ENCODE measurements around the gene ANKIB1. TPM values are rescaled to one million over a fixed set of nuclear protein-coding genes. Genes with fewer than 3 reads are reported as not detected.

Gene ANKIB1
- total RNA-seq, 4 donors from 2014 or later, result 35.0 to 42.0 (median 39.1) TPM

DNA sequence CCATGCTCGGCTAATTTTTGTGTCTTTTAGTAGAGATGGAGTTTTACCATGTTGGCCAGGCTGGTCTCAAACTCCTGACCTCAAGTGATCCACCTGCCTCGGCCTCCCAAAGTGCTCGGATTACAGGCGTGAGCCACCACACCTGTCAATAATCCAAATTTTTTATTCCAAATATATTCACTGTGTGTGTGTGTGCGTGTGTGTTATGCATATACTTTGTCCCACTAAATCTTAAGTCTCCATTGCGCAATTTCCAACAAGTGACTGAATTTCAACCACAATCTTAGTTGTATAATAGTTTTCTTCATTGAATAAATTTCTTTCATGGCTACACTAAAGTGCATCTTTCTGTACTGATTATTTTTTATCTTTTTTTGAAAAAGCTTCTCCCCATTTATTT is 2.8 kb upstream of the ANKIB1 start:
- H3K9me3 ChIP-seq, result no peaks in the 10 kb centered on the region
- no peaks in the 10 kb centered on the region for H3K27me3 ChIP-seq
- 97 to 98% methylated on average over 6 of the region's 6 CpGs for WGBS, 2 donors (ENCODE audit: low coverage in 1 of 2)

DNA sequence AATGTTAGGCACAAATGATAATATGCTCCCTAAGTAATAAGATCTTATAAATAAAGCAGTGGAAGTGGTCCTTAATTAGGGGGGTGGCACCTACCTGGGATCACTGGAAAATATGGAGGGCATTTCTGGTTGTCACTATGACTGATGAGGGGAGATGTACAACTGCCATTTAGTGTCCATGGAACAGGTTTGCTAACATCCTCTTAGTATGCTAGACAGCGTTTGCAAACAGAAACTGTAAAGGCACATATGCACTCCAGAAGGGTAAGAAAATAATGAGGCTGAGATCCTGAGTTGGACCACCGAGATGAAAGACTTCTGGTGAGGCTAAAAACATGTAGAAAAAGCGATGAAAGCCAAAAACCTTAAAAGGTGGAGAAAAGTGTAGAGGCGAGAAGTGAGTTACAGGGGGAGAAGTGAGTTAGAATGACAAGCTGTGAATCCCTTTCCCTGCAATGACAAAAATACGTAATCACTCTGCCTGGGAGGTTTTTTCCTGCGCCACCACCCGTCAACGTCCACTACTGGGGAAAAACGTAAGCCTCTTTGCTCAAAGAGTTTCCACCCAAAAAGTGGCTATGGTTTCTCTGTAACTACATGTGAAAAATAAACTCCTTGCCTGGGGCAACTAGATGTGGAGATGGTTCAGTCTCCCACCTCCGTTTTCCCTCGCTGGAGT is 827 bp upstream of the ANKIB1 start:
- peak; percentile 14 for ATAC-seq
- H3K4me1 ChIP-seq, result peaks cover 4 to 48% (median 17%) of the 10 kb centered on the region in 3 donors
- TF ChIP-seq, protein P1, sequence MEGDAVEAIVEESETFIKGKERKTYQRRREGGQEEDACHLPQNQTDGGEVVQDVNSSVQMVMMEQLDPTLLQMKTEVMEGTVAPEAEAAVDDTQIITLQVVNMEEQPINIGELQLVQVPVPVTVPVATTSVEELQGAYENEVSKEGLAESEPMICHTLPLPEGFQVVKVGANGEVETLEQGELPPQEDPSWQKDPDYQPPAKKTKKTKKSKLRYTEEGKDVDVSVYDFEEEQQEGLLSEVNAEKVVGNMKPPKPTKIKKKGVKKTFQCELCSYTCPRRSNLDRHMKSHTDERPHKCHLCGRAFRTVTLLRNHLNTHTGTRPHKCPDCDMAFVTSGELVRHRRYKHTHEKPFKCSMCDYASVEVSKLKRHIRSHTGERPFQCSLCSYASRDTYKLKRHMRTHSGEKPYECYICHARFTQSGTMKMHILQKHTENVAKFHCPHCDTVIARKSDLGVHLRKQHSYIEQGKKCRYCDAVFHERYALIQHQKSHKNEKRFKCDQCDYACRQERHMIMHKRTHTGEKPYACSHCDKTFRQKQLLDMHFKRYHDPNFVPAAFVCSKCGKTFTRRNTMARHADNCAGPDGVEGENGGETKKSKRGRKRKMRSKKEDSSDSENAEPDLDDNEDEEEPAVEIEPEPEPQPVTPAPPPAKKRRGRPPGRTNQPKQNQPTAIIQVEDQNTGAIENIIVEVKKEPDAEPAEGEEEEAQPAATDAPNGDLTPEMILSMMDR (IDR thresholded peaks at IDR 0.05), result no peak
- TF ChIP-seq POLR2AphosphoS5 (IDR thresholded peaks at IDR 0.05) (no peak), EP300 (IDR thresholded peaks at IDR 0.05) (no peak), POLR2A (IDR thresholded peaks at IDR 0.05) (no peak)

More for the DNA sequence above, 2.8 kb upstream of the ANKIB1 start:
- Histone ChIP-seq H3K4me3 (no peak overlapping the region), H3K27ac (no peak overlapping the region), H3K36me3 (peaks cover 3 to 36% of the 10 kb centered on the region in 2 donors), H3K4me1 (peaks cover 4 to 41% (median 15%) of the 10 kb centered on the region in 3 donors)
- TF ChIP-seq EP300 (IDR thresholded peaks at IDR 0.05) (no peak), POLR2AphosphoS5 (IDR thresholded peaks at IDR 0.05) (no peak), POLR2A (IDR thresholded peaks at IDR 0.05) (no peak)
- TF ChIP-seq, protein P1 (IDR thresholded peaks at IDR 0.05), result no peak
- ATAC-seq, result no peak

DNA sequence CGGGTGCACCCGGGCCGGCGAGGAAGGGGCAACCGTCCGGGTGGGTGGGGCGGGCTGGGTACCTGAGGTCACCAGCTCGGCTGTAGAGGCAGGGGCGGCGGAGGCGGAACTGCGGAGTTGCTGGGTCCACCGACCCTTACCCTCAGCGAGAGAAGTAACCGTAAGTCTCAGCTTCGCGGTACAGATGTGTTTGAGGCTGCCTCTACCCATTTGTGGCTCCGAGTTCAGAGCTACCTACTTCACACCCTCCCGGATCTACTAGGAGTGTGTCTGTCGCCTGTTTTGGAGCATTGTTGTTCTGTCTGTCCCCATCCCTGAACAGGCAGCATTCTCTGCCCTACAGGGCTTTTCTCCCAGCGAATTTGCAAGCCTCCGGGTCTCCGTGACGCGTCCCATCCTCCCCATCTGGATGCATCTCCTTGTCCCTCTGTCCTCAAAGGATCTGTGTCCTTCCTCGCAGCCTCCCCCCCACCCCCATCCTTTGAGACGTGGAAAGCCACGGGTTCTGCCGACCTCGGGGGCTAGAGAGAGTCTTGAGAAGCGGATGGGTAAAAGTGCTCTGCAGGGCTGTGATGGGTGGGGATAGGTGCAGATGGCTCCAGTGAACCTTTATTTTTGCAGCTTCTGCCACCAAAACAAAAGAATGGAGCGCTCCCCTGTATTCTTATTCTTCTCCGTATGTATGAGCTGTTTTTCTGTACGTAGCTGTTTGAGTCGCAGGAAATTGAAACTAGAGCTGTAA is 757 bp downstream of the ANKIB1 start:
- Histone ChIP-seq H3K9me3 (no peaks in the 10 kb centered on the region), H3K4me3 (peak overlapping the region; percentile 87 to 91), H3K27me3 (no peaks in the 10 kb centered on the region), H3K4me1 (peaks cover 4 to 48% (median 17%) of the 10 kb centered on the region in 3 donors), H3K36me3 (peaks cover 0 to under 1% of the 10 kb centered on the region in 2 donors), H3K27ac (peak overlapping the region; percentile 82 to 93 (median 92))
- ATAC-seq, result peak; percentile 5
- 0 to 4% methylated on average over 11 to 18 of the region's 35 CpGs for WGBS, 2 donors (ENCODE audit: low coverage in 1 of 2)
- TF ChIP-seq, protein P1 (IDR thresholded peaks at IDR 0.05), result peak in 1 of 4 experiments; percentile 8
- TF ChIP-seq EP300 (IDR thresholded peaks at IDR 0.05), result no peak

More for the DNA sequence above, 827 bp upstream of the ANKIB1 start:
- 0% methylated on average over 7 to 11 of the region's 11 CpGs for WGBS, 2 donors (ENCODE audit: low coverage in 1 of 2)
- no peaks in the 10 kb centered on the region for H3K27me3 ChIP-seq
- H3K36me3 ChIP-seq, result peaks cover 3 to 16% of the 10 kb centered on the region in 2 donors
- H3K4me3 ChIP-seq, result peak overlapping the region; percentile 87 to 91
- H3K9me3 ChIP-seq, result no peaks in the 10 kb centered on the region
- peak overlapping the region; percentile 82 to 93 (median 92) for H3K27ac ChIP-seq

DNA sequence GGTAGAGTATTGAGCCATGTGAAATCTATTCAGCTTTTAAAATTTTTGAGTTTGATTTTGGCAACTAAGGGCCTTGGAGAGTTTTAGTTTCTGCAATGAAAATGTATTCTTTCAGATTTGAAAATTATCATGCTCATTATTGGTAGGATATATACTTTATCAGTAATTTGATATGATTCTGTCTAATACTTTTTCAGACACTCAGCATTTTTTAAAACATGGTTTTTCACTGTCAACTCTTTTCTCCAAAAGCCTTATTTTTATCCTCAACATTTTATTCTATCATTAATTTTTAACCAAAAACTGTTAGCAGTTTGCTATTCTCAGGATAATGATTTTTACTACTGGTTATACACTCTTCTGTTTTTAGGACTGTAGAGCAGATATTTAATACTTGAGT is 4.8 kb downstream of the ANKIB1 start:
- ATAC-seq, result no peak
- Histone ChIP-seq H3K4me1 (peaks cover 0 to 26% (median 10%) of the 10 kb centered on the region in 3 donors), H3K4me3 (no peak overlapping the region), H3K9me3 (no peaks in the 10 kb centered on the region), H3K27me3 (no peaks in the 10 kb centered on the region), H3K27ac (no peak overlapping the region), H3K36me3 (no peaks in the 10 kb centered on the region)
- TF ChIP-seq EP300 (IDR thresholded peaks at IDR 0.05) (no peak), POLR2A (IDR thresholded peaks at IDR 0.05) (no peak), POLR2AphosphoS5 (IDR thresholded peaks at IDR 0.05) (no peak)
- TF ChIP-seq, protein P1 (IDR thresholded peaks at IDR 0.05), result no peak
